HG02938 (cell line): Measurements from ENCODE around the gene RAI1.
"Not testable (repeated sequence)": the region's sequence is repeated elsewhere in the genome, so short reads cannot be mapped to it uniquely, and the experiment has no call there.

Source experiments
- ATAC-seq: cut with Tn5 transposase; IDR thresholded peaks from one replicate; pipeline ENCODE4 v1.9.1; 2021; ENCODE audit warnings: mild to moderate bottlenecking, moderate library complexity; ENCODE audit not compliant: unreplicated experiment

Gene RAI1

DNA sequence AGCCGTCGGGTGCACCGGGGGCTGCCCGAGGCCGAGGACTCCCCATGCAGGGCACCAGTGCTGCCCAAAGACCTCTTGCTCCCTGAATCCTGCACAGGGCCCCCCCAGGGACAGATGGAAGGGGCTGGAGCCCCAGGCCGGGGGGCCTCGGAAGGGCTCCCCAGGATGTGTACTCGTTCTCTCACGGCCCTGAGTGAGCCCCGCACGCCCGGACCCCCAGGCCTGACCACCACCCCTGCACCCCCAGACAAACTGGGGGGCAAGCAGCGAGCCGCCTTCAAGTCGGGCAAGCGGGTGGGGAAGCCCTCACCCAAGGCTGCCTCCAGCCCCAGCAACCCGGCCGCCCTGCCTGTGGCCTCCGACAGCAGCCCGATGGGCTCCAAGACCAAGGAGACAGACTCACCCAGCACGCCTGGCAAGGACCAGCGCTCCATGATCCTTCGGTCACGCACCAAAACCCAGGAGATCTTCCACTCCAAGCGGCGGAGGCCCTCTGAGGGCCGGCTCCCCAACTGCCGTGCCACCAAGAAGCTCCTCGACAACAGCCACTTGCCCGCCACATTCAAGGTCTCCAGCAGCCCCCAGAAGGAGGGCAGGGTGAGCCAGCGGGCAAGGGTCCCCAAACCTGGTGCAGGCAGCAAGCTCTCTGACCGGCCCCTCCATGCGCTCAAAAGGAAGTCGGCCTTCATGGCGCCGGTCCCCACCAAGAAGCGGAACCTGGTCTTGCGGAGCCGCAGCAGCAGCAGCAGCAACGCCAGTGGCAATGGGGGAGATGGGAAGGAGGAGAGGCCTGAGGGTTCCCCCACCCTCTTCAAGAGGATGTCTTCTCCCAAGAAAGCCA, 114.9 kb downstream of the RAI1 start:
- ATAC-seq, result no peak

DNA sequence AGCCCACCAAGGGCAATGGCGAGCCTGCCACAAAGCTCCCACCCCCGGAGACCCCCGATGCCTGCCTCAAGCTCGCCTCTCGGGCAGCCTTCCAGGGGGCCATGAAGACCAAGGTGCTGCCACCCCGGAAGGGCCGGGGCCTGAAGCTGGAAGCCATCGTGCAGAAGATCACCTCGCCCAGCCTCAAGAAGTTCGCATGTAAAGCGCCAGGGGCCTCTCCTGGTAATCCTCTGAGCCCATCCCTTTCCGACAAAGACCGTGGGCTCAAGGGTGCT, 115.5 kb downstream of the RAI1 start:
- ATAC-seq, result no peak

- no peak for ATAC-seq
Measured at GRCh38 chr17:17797119-17797809, 116.0 kb downstream of the RAI1 start.

- ATAC-seq, result no peak
Measured at GRCh38 chr17:17798010-17798556, 116.8 kb downstream of the RAI1 start.

DNA sequence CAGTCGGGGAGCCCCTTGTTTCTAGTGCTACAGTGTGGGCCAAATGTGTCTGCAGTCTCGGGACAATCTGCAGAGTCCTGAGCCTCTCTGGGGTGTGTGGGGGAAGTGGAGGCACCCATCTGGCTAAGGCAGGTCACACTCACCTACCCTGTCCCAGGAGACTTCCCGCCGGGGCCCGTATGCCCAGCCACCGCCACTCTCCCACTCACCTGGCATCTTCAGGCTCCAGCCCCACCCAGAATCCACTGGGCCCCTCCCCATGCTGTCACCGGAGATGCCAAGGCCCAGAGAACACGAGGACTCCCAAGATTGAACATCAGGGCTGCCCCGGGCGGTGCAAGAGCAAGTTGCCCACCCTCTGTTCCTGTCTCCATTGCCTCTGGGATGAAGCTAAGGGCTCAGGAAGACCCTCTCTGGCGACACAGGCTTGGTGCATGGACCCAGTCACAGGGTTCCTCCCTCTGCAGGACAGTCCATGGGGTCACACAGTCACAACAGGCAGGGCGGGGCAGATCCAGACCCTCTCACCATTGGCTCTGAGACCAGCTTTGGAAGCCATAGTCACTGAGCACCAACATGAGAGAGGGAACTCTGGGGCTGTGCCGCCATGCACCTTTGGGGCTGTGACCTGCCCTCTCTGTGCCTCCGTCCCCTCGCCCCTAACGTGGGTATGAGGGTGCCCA, 117.5 kb downstream of the RAI1 start:
- ATAC-seq, result no peak

- no peak for ATAC-seq
Measured at GRCh38 chr17:17800504-17801021, 119.3 kb downstream of the RAI1 start.

- no peak for ATAC-seq
Measured at GRCh38 chr17:17801800-17802481, 120.7 kb downstream of the RAI1 start.

- ATAC-seq, result no peak
Measured at GRCh38 chr17:17804007-17804406, 122.7 kb downstream of the RAI1 start.

GRCh38 chr17:17805575-17805974, 124.3 kb downstream of the RAI1 start:
- ATAC-seq, result no peak

GRCh38 chr17:17806035-17806434, 124.8 kb downstream of the RAI1 start:
- ATAC-seq, result no peak

DNA sequence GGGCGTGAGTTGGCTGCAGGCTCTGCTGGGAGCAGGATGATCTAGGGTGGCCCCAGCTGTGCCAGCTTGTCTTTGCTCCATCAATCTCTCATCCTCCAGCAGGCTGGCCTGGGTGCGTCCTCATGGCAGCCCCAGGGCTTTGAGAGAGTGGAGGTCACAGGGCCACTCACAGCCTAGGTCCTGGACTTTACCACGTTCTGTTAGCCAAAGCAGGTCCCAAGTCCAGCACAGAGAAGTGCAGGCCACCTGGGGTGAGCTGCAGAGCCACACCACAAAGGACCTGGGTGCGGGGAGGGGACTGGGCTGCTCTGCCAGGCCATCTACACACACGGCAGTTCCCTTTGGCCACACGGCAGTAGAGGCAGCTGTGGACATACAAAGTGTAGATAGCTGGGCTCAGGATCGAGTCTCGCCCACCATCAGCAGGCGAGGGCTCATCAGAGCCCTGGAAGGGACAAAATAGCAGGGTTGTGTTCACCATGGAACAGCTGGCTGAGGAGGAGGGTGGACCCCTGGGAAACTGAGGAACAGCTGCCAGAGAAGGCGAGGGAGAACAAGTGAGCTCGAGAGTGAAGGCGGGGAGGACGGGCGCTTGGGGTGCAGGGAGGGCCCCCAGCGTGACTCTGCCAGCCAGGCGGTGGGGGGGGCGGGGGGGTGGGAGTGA, 125.5 kb downstream of the RAI1 start:
- no peak for ATAC-seq

DNA sequence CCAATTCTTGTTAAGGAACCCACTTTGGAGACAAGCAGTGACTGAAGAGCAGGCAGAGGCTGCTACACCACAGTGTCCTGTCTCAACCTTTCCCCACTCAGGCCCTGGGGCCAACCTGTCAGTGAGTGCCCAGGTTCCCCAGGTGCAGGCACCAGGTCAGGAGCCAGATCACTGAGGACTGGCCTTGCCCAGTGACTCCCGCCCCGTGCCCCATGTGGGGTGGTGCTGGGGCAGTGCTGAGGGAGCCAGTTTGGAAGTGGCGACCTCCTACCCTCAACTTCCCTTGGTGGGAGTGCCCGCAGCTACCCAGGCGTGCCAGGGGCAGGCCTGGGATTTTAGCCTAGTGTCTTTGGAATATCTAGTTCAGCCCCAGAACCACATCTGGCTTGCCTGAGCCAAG, 126.2 kb downstream of the RAI1 start:
- no peak for ATAC-seq

DNA sequence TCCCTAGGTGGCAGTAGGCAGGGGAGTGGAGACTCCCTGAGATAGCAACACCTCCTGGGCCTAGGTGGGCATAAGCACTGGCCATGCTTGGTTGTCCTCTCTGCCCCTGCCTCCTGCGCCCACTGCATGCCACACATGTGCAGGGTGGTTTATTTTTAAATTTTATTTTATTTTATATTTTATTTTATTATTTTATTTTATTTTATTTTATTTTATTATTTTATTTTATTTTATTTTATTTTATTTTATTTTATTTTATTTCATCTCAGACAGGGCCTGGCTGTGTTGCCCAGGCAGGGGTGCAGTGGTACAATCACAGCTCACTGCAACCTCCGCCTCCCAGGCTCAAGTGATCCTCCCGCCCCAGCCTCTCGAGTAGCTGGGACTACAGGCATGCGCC, 126.9 kb downstream of the RAI1 start:
- ATAC-seq, result not testable (repeated sequence)

GRCh38 chr17:17808706-17809432, 127.6 kb downstream of the RAI1 start:
- no peak for ATAC-seq

DNA sequence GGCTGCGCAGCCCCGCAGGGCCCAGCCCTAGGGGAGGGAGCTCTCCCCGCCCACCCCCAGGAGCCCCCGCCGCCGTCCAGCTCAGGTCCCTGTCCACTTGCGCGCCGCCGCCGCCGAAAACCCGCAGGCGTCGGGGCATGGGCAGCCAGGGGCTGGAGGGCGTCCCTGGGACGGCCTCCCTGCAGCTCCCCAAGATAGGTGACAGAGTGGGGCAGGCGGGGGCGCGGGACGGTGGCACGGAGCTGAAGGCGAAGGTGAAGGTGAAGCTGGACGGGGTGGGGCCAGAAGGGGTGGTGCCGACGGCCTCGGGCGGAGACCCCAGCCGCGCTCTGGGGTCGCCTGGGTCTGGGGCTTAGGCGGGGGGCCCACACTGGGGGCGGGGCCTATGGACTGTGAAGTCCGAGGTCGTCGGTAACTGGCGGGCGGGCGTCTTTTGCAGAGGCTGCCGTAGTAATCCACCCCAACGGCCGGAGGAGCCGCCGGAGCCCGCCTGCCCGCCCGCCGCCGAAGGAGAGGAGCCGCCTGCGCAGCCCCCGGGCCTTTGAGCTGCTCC, 128.3 kb downstream of the RAI1 start:
- ATAC-seq, result no peak

- ATAC-seq, result no peak
Measured at GRCh38 chr17:17810084-17810894, 129.0 kb downstream of the RAI1 start.

DNA sequence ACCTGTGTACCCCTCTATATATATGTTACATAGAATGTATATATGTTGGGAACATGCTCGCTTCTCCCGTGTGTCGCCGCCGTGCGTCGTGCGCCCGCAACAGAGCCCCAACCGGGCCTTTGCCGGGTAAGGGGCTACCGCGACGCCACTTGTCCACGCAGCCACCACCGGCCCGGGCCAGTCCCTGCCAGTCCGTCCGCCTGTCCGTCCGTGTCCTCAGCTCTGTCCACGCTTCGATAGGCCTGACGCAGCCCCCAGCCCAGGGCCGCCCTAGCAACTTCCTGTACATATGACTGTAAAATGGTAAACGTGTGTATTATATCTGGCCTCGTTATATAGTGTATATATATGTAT, 129.6 kb downstream of the RAI1 start:
- ATAC-seq, result no peak

GRCh38 chr17:17811381-17812210, 130.3 kb downstream of the RAI1 start:
- no peak for ATAC-seq
